Fibroblast of lung (primary cell): ENCODE measurements around the gene SSBP3.

Source experiments
- CTCF ChIP-seq, 2 donors: IDR thresholded peaks in 1 of 2; conservative IDR thresholded peaks in 1 of 2; 1 replicate in 1 of 2; 2 replicates in 1 of 2; pipeline ENCODE4 v1.5.1; 2011 to 2012; ENCODE audit warnings: low read length in 2 of 2, control low read depth in 1 of 2, inconsistent platforms in 1 of 2, low read depth in 1 of 2, mild to moderate bottlenecking in 1 of 2
- EZH2 ChIP-seq: IDR thresholded peaks from 2 replicates; pipeline ENCODE4 v1.5.1; 2012; ENCODE audit warnings: low read length, control low read depth, mild to moderate bottlenecking; ENCODE audit errors: missing control alignments

GRCh38 chr1:54298284-54299033 is 107.7 kb downstream of the SSBP3 start:
- TF ChIP-seq CTCF (conservative IDR thresholded peaks at IDR 0.05 in 1 of 2, IDR thresholded peaks at IDR 0.05 in 1 of 2; ENCODE audit: low read depth in 1 of 2, low read length in 2 of 2) (no peak), EZH2 (no peak)
